Fibroblast of pulmonary artery (primary cell): ENCODE measurements around the gene HNRNPL.

Source experiments
- DNase-seq: peaks from one replicate; pipeline ENCODE4 v3.0.0-alpha.2; 2010; ENCODE audit warnings: low read depth
- H3K4me3 ChIP-seq: replicated peaks from 2 replicates; pipeline ENCODE4 v1.5.1; 2011; ENCODE audit warnings: low read depth, mild to moderate bottlenecking, control low read depth, low read length, moderate library complexity
- CTCF ChIP-seq: IDR thresholded peaks from 2 replicates; pipeline ENCODE4 v1.5.1; 2011; ENCODE audit warnings: mild to moderate bottlenecking, control low read depth, low read length, inconsistent platforms; ENCODE audit errors: missing control alignments

HNRNPL gene

GRCh38 chr19:38853214-38853613 is 3.4 kb upstream of the HNRNPL start:
- TF ChIP-seq CTCF, result no peak
- DNase-seq, result no peak
- peak overlapping the region; percentile 84 for H3K4me3 ChIP-seq

- no peak for TF ChIP-seq CTCF
- peak; percentile 52 for DNase-seq
- peak overlapping the region; percentile 84 for H3K4me3 ChIP-seq
Measured at GRCh38 chr19:38852231-38853044, 2.7 kb upstream of the HNRNPL start.

DNA sequence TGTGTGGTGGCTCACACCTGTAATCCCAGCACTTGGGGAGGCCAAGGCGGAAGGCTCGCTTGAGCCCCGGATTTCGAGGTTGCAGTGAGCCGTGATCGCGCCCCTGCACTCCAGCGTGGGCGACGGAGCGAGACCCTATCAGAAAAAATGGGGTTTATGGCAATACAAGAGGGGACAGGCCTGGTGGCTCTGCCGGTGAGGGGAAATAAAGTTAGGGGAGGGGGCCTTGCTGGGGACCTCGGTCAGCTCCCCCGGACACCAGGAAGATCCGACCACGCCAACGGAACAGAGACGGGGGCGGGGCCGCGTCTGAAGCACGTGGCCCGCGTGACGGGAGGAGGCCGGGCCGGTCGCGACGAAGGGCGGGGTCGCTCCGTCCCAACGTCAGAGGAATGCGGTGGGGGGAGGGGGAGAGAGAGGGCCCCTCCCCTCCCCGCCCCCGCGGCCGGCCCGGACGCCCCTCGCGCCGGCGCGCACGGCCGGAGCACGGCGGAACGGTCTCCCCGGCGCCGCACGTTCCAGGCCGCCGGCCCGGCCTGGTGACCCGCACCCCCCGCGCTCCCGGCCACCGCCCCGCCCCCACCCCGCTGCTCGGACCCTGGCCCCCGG is 1.9 kb upstream of the HNRNPL start:
- TF ChIP-seq CTCF, result no peak
- peak overlapping the region; percentile 84 for H3K4me3 ChIP-seq
- peak; percentile 92 for DNase-seq

DNA sequence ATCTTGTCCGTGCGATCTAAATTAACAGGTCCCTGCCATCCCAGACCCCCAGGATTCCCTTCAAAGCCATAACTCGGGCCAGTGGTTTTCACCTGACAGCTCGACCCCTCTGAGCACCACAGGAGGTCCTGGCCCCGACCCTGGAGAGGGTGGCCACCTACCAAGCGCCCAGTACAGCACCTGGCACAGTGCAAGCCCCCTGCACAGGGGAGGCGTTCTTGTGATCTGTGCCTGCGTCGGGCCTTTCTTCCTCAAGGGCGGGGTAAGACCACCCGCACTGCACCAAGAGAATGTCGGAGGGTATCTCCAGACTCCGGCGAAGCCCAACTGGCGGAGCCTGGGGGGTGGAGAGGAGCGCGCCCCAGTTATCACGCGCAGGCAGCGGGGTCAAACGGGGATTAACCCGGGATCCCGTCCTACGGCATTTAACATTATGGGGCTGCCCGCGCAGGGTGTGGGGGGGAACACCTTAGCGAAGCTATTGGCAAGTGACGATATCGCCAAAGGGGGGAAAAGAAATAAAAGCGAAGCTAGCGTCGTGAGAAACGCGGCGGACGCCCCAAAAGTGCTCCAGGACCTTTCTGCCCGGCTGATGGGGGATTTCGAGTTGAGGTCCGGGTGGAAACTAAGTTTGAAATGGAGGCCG is 1.3 kb upstream of the HNRNPL start:
- H3K4me3 ChIP-seq, result peak overlapping the region; percentile 84
- DNase-seq, result no peak
- no peak for TF ChIP-seq CTCF

DNA sequence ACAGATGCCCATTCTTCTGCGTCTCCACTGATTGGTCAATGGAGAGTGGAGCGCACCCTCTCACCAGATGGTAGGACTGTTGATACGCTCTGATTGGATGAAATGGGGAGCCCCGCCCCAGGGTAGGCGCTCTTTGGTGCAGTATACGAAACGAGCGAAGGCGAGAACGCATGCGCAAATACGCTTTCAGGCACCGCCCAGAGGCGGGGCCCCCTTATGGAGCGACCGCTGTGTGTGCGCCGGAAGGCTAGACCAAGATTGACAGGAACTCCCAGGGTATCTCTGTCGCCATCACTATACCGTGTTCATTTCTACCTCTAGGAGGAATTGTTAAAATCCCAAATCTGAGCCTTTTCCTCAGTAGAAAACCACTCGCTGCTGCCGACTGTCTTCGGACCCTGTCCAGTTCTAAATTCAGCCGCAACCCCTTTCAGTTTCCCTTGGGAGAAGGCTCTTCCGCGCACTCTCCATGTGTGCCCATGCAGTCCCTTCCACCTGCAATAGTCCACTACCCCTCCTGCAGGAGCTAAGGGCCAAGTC is 720 bp upstream of the HNRNPL start:
- DNase-seq, result peak; percentile 100
- peak overlapping the region; percentile 84 for H3K4me3 ChIP-seq
- no peak for TF ChIP-seq CTCF

DNA sequence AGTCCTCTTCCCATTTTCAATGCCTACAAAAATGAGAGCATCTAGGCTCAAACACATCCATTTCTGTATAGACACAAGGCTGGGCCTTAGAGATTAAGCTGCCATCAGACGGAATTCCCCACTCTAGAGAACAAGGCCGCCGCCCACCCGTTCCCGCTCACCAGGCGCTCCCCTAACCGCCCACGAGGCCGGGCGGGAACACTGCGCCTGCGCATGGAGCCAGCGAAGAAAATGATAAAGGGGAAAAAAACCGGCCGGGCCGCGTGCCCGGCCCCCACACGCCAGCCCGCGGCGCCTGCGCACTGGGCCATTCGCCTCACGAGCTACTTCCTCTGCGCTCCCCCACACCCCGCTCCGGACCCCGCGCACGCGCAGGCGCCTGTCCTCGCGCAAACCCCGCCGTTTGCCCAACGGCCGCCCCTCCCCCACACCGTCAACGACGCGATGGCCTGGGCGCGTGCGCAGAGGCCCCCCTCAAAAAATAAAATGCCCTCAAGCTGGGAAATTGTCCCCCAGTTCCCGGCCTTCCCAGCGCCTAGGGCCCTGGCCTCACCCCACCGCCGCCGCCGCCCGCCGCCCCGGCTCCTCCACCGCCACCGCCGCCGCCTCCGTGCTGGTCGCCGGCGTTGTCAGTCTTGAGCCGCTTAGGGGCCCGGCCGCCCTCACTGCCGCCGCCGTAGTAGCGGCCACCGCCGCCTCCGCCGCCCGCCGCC is 483 bp downstream of the HNRNPL start:
- H3K4me3 ChIP-seq, result peak overlapping the region; percentile 70
- TF ChIP-seq CTCF, result no peak
- DNase-seq, result peak; percentile 96
